Head of caudate nucleus (tissue), 42 donors: ENCODE measurements around the gene ST6GALNAC4.
"Not testable (repeated sequence)": the region's sequence is repeated elsewhere in the genome, so short reads cannot be mapped to it uniquely, and the experiment has no call there.

ENCODE experiments used
- DNase-seq, 42 donors: peaks; one replicate each; pipeline versions ENCODE4 v3.0.0 to v3.0.0-alpha.2; 2020 to 2021; ENCODE audit warnings: mixed read lengths in 7 of 42
- intact Hi-C: fragments of 100-400 bp; cut with DNase I; formaldehyde crosslinking; loops from one replicate; pipeline ENCODE4 v1.15.0; 2022

Gene ST6GALNAC4

DNA sequence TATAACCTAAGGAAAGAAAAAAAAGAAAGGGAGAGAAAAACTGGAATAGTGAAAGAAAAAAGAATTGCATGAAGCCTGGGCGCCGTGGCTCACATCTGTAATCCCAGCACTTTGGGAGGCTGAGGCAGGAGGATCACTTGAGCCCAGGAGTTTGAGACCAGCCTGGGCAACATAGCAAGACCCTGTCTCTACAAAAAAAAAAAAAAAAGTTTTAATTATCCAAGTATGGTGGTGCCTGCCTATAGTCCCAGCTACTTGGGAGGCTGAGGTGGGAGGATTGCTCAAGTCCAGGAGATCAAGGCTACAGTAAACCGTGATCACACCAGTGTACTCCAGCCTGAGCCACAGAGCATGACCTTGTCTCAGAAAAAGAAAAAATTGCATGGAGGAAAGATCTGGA is 35.1 kb downstream of the ST6GALNAC4 start:
- DNase-seq: not testable (repeated sequence)

DNA sequence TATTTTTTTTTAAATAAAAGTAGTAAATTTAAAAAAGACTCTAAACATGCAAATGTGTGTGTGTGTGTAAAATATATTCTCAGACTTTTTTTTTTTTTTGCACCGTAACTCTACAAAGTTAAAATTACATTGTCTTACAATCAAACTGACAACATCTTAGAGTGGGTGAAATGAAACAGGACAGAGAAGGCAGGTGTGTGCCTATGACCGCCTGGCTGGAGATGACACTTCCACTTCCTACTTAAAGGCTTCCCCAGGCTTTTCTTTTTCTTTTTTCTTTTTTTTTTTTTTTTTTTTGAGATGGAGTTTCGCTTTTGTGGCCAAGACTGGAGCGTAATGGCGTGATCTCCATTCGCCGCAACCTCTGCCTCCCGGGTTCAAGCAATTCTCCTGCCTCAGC is 36.7 kb downstream of the ST6GALNAC4 start:
- intact Hi-C loops: no loop called here
- no peak for DNase-seq

More for the DNA sequence above, 35.1 kb downstream of the ST6GALNAC4 start:
- intact Hi-C loops: not testable (repeated sequence)

GRCh38 chr9:127878652-127879390 is 38.0 kb downstream of the ST6GALNAC4 start:
- intact Hi-C loops: loop anchor here (10.0 kb wide), 1 partner anchor 144 kb away; the partner anchor contains the start of gene TOR2A
- DNase-seq: peak in 1 of 42 donors; percentile 32

GRCh38 chr9:127878001-127878651 is 38.7 kb downstream of the ST6GALNAC4 start:
- peak in 32 of 42 donors; percentile 28 to 81 (median 55) for DNase-seq
- intact Hi-C loops: loop anchor here (10.0 kb wide), 1 partner anchor 143 kb away; the partner anchor contains the start of gene TOR2A

GRCh38 chr9:127877566-127877998 is 39.3 kb downstream of the ST6GALNAC4 start, which contains the start of gene AK1:
AK1 (minus strand) TSS chr9:127877675; CDS start chr9:127874617, 3,058 bp downstream.
- intact Hi-C loops: loop anchor here (10.0 kb wide), 1 partner anchor 143 kb away; the partner anchor contains the start of gene TOR2A
- peak; percentile 81 to 96 (median 92) for DNase-seq

DNA sequence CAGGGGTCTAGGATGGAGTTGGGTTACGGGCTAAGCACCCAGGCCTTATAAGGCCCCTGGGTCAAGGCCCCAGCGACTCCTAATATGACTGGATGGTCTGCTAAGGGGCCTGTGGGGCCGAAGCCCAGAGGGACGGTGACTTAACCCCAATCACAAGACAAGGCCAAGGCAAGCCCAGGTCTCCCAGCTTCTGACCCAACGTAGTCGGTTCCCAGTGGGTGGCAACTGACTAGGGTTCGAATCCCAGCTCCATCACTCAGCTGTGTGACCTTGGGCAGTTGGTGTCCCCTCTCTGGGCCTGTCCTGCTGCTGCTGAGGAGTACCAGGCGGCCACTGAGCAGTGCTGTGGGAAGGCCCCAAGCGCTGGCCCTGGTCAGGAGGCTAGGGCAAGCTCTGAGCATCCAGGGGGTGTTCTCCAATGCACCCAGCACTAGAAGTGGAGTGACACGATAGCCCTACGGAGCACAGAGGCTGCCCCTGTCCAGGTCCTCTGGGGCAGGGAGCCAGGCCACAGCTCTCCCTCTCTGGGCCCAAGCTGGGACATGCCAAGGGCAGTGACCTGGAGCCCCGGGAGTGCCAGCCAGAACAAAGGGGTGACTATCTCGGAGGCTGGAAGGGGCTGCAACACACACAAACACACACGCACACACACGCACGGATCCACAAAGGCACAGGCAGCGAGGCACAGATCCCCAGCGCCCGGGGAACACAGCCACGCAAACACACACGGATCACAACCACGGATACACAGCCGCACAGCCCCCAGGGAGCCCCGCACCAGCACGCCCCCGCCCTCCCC is 39.9 kb downstream of the ST6GALNAC4 start:
- intact Hi-C loops: loop anchor here (10.0 kb wide), 1 partner anchor 142 kb away; the partner anchor contains the start of gene TOR2A
- peak in 30 of 42 donors; percentile 26 to 65 (median 46) for DNase-seq

- intact Hi-C loops: loop anchor here (10.0 kb wide), 1 partner anchor 141 kb away; the partner anchor contains the start of gene TOR2A
These were observed 40.6 kb downstream of the ST6GALNAC4 start for GRCh38 chr9:127876026-127876763.

DNA sequence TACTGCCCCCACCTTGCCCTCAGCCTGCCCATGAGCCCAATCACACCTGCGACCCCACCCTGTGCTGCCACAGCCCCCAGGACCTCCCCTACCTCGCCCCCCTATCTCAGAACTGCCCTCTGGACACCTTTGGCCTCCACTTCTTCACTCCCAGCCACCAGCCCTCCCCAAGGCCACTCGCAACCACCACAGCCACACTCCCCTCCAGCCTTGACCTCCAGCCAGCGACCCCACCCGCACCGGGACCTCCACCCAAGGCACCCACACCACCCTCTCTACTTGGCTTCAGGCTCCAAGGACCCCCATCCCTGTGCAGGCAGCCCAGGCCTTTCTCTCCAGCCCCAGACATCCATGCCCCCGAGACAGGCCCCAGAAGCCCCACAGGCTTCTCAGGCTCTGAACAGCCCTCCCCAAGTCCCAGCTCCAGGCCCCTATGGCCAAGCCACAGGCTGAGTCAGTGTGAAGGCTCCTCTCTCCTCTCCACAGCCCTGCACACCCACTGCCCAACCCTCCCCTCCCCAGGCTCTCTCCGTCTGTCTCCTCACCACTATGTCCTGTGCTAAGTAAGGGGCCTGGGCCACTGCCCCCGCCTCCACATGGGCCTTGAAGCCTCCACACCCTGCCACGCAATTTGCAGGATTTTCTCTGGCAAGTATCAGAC is 41.4 kb downstream of the ST6GALNAC4 start:
- no peak for DNase-seq
- intact Hi-C loops: loop anchor here (10.0 kb wide), 1 partner anchor 141 kb away; the partner anchor contains the start of gene TOR2A

More at GRCh38 chr9:127876026-127876763, 40.6 kb downstream of the ST6GALNAC4 start:
- no peak for DNase-seq

GRCh38 chr9:127874301-127875221 is 42.3 kb downstream of the ST6GALNAC4 start:
- DNase-seq: peak in 19 of 42 donors; percentile 21 to 70 (median 51)
- intact Hi-C loops: loop anchor here (5.0 to 10.0 kb wide), 3 partner anchors 43 to 140 kb away; partner anchors contain the start of genes ST6GALNAC4 and TOR2A

- intact Hi-C loops: loop anchor here (5.0 to 10.0 kb wide), 3 partner anchors 43 to 139 kb away; partner anchors contain the start of genes ST6GALNAC4 and TOR2A
- peak; percentile 66 to 95 (median 88) for DNase-seq
These were observed 43.0 kb downstream of the ST6GALNAC4 start for GRCh38 chr9:127873886-127874285.

DNA sequence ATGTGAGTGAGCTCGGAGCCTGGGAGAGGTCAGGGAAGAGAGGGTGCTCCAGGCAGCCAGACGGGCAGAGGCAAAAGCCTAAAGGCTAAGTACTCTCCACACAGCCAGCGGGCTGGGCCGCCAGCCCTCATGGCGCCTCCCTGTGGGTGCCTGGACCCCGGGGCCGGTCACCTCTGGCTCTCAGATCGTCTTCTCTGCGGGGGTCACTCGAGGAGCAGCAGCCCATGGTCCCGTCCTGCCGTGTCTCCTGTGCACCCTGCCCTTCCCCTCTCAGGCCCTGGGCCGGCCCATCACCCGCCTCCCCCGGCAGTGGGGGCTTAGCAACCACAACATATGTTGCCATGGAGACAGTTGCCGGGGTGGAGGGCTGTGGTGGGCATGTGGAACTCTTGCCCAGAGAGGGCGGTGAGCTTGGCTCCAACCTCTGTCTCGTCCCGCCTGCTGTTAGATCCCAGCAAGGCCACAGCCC is 43.6 kb downstream of the ST6GALNAC4 start:
- peak in 32 of 42 donors; percentile 17 to 84 (median 60) for DNase-seq
- intact Hi-C loops: loop anchor here (5.0 to 10.0 kb wide), 3 partner anchors 44 to 138 kb away; partner anchors contain the start of genes ST6GALNAC4 and TOR2A

DNA sequence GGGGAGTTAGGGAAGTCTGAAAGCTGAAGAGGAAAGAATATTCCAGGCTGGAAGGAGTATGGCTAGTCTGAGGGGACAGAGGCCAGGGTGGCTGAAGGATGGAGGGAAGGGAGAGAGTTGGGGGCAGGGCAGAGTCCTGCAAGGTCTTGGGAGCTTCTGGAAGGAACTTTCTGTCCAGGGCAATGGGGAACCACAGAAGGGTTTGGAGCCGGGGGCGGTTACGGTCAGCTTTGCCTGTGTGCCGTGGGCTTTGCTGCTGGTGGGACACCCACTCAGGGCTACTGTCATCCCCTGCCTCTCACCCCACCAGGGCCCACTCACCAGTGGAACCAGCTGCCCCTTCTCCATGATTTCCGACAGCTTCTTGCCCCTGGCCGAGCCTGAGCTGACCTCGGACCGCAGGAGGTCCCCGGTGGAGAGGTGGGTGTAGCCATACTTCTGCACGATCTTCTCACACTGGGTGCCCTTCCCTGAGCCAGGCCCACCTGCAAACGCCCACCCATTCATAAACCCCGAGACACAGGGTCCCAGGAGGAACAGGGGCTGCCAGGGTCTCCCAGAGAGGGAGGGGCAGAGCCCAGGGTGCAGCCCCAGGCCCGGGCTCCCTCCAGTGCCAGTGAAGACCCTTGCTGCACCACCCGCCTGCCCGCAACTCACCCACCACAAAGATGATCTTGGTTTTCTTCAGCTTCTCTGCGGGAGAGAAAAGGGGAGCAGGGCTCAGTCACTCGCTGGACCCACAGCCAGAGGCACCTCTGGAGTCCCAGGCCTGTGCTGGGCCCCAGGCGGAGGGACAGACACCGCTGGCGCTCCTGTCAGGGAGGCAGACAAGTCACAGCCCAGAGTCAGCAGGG is 44.2 kb downstream of the ST6GALNAC4 start:
- no peak for DNase-seq
- intact Hi-C loops: loop anchor here (5.0 to 10.0 kb wide), 3 partner anchors 45 to 138 kb away; partner anchors contain the start of genes ST6GALNAC4 and TOR2A

DNA sequence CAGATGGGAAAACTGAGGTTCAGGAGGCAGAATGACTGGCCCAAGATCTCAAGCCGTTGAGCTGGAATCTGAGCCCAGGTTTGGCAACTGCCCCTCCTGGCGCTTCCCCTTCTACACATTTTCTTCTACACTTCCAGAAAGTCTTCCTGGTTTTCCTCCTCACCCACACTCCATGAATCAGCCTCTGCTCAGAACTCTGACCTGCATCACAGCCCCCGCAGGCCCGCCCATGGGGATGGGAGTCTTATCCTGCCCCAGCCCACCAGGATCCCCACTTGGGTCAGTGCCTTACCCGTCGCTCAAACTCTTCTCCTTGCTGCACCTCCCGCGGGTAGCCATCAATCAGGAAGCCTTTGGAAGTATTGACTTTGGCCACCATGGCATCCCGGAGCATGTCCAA is 45.3 kb downstream of the ST6GALNAC4 start:
- intact Hi-C loops: loop anchor here (5.0 to 10.0 kb wide), 3 partner anchors 46 to 137 kb away; partner anchors contain the start of genes ST6GALNAC4 and TOR2A
- peak in 5 of 42 donors; percentile 32 to 55 (median 37) for DNase-seq

DNA sequence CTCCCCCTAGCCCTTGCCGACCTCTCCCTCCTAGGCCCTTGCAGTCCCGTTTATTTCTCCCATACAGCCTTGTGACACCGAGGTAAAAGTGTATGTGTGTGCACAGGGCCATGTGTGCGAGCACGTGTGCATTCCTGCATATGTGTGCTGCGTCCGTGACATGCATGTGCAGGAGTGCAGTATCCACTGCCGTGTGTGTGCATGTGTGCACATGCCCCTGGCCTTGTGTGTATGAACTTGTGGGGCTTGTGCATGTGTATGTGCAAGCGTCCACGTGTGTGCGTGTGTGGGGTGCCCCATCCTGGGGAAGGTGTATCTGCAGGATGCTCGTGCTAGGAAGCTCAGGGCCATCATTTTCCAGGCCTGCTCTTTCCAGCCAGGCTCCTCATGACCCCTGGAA is 46.0 kb downstream of the ST6GALNAC4 start:
- DNase-seq: no peak
- intact Hi-C loops: loop anchor here (5.0 to 10.0 kb wide), 3 partner anchors 46 to 136 kb away; partner anchors contain the start of genes ST6GALNAC4 and TOR2A

GRCh38 chr9:127870153-127870491 is 46.7 kb downstream of the ST6GALNAC4 start:
- intact Hi-C loops: loop anchor here (5.0 to 10.0 kb wide), 3 partner anchors 47 to 135 kb away; partner anchors contain the start of genes ST6GALNAC4 and TOR2A
- DNase-seq: not testable (repeated sequence)
